Thyroid gland (tissue), 4 donors: ENCODE data around the gene LYRM7. TPM values are rescaled to one million over a fixed set of nuclear protein-coding genes. Genes with fewer than 3 reads are reported as not detected.

Experiments
- DNase-seq, 2 donors: peaks; one replicate each; pipeline ENCODE4 v3.0.0-alpha.2; 2019
- H3K27ac ChIP-seq, 3 donors: fragments of 200-600 bp; sonication (generic); 1 replicate in 2 of 3; 2 replicates in 1 of 3; pipeline ENCODE4 v1.5.1; 2016 to 2019; ENCODE audit warnings: mild to moderate bottlenecking in 1 of 3, moderate library complexity in 1 of 3
- H3K27me3 ChIP-seq: fragments of 200-600 bp; sonication (generic); one replicate; pipeline ENCODE4 v1.5.1; 2019
- H3K36me3 ChIP-seq, 2 donors: fragments of 200-600 bp; sonication (generic); one replicate each; pipeline ENCODE4 v1.5.1; 2016 to 2019
- H3K4me1 ChIP-seq, 2 donors: fragments of 200-600 bp; sonication (generic); one replicate each; pipeline ENCODE4 v1.5.1; 2017 to 2019
- H3K4me3 ChIP-seq, 3 donors: fragments of 200-600 bp; sonication (generic); replicated peaks in 1 of 3; 1 replicate in 2 of 3; 2 replicates in 1 of 3; pipeline ENCODE4 v1.5.1; 2016; ENCODE audit warnings: mild to moderate bottlenecking in 1 of 3
- H3K9me3 ChIP-seq: fragments of 200-600 bp; sonication (generic); one replicate; pipeline ENCODE4 v1.5.1; 2017
- CTCF ChIP-seq, 6 experiments: fragments of 200-600 bp in 3 of 6; fragments of 450-650 bp in 3 of 6; sonication (generic) in 3 of 6; IDR thresholded peaks; one replicate each; pipeline ENCODE4 v1.5.1; 2016 to 2019; ENCODE audit warnings: antibody characterized with exemption in 6 of 6, mild to moderate bottlenecking in 2 of 6, inconsistent platforms in 1 of 6, moderate library complexity in 1 of 6
- POLR2A ChIP-seq, 2 donors: fragments of 450-650 bp; IDR thresholded peaks; one replicate each; pipeline ENCODE4 v1.6.1; 2017; ENCODE audit warnings: antibody characterized with exemption in 2 of 2, mild to moderate bottlenecking in 2 of 2, moderate library complexity in 1 of 2
- WGBS, 2 donors: methylation state at CpG; one replicate each; pipeline ENCODE4 v1.1.5; 2017; 5-methylcytosine and 5-hydroxymethylcytosine counted together
- intact Hi-C: fragments of 100-400 bp; cut with DNase I; formaldehyde crosslinking; loops from one replicate; pipeline ENCODE4 v1.15.1; 2023
- total RNA-seq, 4 donors: library from RNA; depleted of rRNA; stranded (reverse); fragments of >200 nt; gene quantifications; one replicate each; pipeline ENCODE4 v1.2.3, GENCODE V29; 2016

LYRM7 gene
- total RNA-seq, 4 donors from 2014 or later, result 8.8 to 13.2 (median 9.5) TPM

GRCh38 chr5:131254741-131255140 is 84.0 kb downstream of the LYRM7 start:
- Histone ChIP-seq H3K4me1 (no peaks in the 10 kb centered on the region), H3K4me3 (no peak overlapping the region), H3K36me3 (no peaks in the 10 kb centered on the region), H3K27ac (no peak overlapping the region), H3K27me3 (no peaks in the 10 kb centered on the region), H3K9me3 (no peaks in the 10 kb centered on the region)
- TF ChIP-seq CTCF (IDR thresholded peaks at IDR 0.05), result no peak
- TF ChIP-seq POLR2A (IDR thresholded peaks at IDR 0.05), result no peak
- no peak for DNase-seq
- intact Hi-C loops, result no loop called here
- 83 to 95% methylated on average over 2 of the region's 2 CpGs for WGBS, 2 donors

Other genes with a start within 250 kb of the LYRM7 start
- 100 to 1,000 TPM; 173 to 361 (median 276) TPM for gene HINT1, start 5.7 kb upstream of the LYRM7 start, total RNA-seq
- gene CDC42SE2, start 93.1 kb downstream of the LYRM7 start, total RNA-seq, result 10 to 100 TPM; 74.9 to 92.5 (median 83.8) TPM